ENCODE data around the gene NRG3.

- TF ChIP-seq CTCF (IDR thresholded peaks at IDR 0.05) (no peak), POLR2AphosphoS5 (IDR thresholded peaks at IDR 0.05) (no peak)
Measured at GRCh38 chr10:82737549-82737948, 862.6 kb downstream of the NRG3 start.

Data from prostate gland (tissue), 2 donors.